Fibroblast of lung (primary cell): ENCODE measurements around the gene TRERF1. TPM values are rescaled to one million over a fixed set of nuclear protein-coding genes. Genes with fewer than 3 reads are reported as not detected.
"Not testable (repeated sequence)": the region's sequence is repeated elsewhere in the genome, so short reads cannot be mapped to it uniquely, and the experiment has no call there.

Experiments used
- DNase-seq, 2 donors: peaks; one replicate each; pipeline versions ENCODE4 v3.0.0 to v3.0.0-alpha.2; 2010; ENCODE audit warnings: low read depth in 2 of 2
- H2AFZ ChIP-seq: 2 replicates; pipeline ENCODE4 v1.5.1; 2012; ENCODE audit warnings: low read length, control low read depth, inconsistent platforms
- H3K27ac ChIP-seq: 2 replicates; pipeline ENCODE4 v1.5.1; 2011; ENCODE audit warnings: low read length, control low read depth; ENCODE audit not compliant: insufficient read depth
- H3K27me3 ChIP-seq: 2 replicates; pipeline ENCODE4 v1.5.1; 2011; ENCODE audit warnings: mild to moderate bottlenecking, low read length; ENCODE audit not compliant: control insufficient read depth, insufficient read depth
- H3K36me3 ChIP-seq: 2 replicates; pipeline ENCODE4 v1.5.1; 2011; ENCODE audit warnings: low read length; ENCODE audit not compliant: control insufficient read depth, insufficient read depth
- H3K4me1 ChIP-seq: 2 replicates; pipeline ENCODE4 v1.5.1; 2011; ENCODE audit warnings: low read length; ENCODE audit not compliant: control insufficient read depth, insufficient read depth; ENCODE audit errors: extremely low read depth
- H3K4me2 ChIP-seq: 2 replicates; pipeline ENCODE4 v1.5.1; 2011; ENCODE audit warnings: low read length, control low read depth; ENCODE audit not compliant: insufficient read depth; ENCODE audit errors: extremely low read depth
- H3K4me3 ChIP-seq, 4 experiments: fragments of 200-600 bp in 1 of 4; sonication (generic) in 1 of 4; replicated peaks in 1 of 4; 2 replicates each; pipeline ENCODE4 v1.5.1; 2011 to 2016; ENCODE audit warnings: low read length in 4 of 4, low read depth in 3 of 4, mild to moderate bottlenecking in 3 of 4, control low read depth in 2 of 4, inconsistent platforms in 1 of 4, mixed read lengths in 1 of 4; ENCODE audit not compliant: insufficient read depth in 1 of 4; ENCODE audit errors: control extremely low read depth in 1 of 4
- H3K79me2 ChIP-seq: 2 replicates; pipeline ENCODE4 v1.5.1; 2012; ENCODE audit warnings: mild to moderate bottlenecking, low read length, inconsistent platforms; ENCODE audit not compliant: control insufficient read depth, insufficient read depth
- H3K9ac ChIP-seq: 2 replicates; pipeline ENCODE4 v1.5.1; 2011; ENCODE audit warnings: mild to moderate bottlenecking, low read length, control low read depth; ENCODE audit not compliant: insufficient read depth
- H3K9me3 ChIP-seq: 2 replicates; pipeline ENCODE4 v1.5.1; 2012; ENCODE audit warnings: low read depth, low read length; ENCODE audit not compliant: control insufficient read depth, insufficient read depth
- H4K20me1 ChIP-seq: 2 replicates; pipeline ENCODE4 v1.5.1; 2011; ENCODE audit warnings: low read length; ENCODE audit not compliant: control insufficient read depth, insufficient read depth; ENCODE audit errors: extremely low read depth
- EZH2 ChIP-seq: IDR thresholded peaks from 2 replicates; pipeline ENCODE4 v1.5.1; 2012; ENCODE audit warnings: low read length, control low read depth, mild to moderate bottlenecking; ENCODE audit errors: missing control alignments
- polyA plus RNA-seq, 2 donors: library from polyadenylated mRNA; depleted of rRNA in 1 of 2; stranded (reverse) in 1 of 2; unstranded in 1 of 2; fragments of >200 nt; gene quantifications; 2 replicates each; pipeline ENCODE4 v1.2.1, GENCODE V29; 2011 to 2012; ENCODE audit warnings: missing spikeins in 1 of 2
- total RNA-seq: library from RNA; depleted of rRNA; stranded (reverse); fragments of >200 nt; gene quantifications from 2 replicates; pipeline ENCODE4 v1.2.1, GENCODE V29; 2014
- TF ChIP-seq, protein P1 (sequence below), 2 donors: IDR thresholded peaks in 1 of 2; conservative IDR thresholded peaks in 1 of 2; 1 replicate in 1 of 2; 2 replicates in 1 of 2; pipeline ENCODE4 v1.5.1; 2011 to 2012; ENCODE audit warnings: low read length in 2 of 2, control low read depth in 1 of 2, inconsistent platforms in 1 of 2, low read depth in 1 of 2, mild to moderate bottlenecking in 1 of 2

Gene TRERF1
- total and polyA plus RNA-seq, 2 donors (not counting 1 experiment from before 2014, with no cell fraction given): 6.3 to 8.3 TPM

DNA sequence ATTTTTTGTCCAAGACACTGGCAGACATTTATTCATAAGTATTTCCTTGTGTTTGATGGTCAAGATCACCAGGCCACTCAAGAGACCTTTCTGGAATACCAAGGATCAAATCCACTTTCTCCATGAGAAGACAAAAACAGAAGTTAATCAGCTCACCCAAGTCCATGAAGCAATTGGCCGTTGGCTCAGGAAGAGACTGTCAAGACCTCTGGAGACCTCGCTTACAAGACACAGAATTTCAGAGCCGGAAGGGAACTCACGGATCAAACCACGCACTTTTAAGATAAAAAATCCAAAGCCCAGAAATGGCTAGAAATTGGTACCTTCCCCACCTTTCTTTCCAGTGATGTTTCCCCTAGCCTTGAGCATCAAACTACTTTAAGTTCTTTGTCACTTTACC is 3.3 kb downstream of the TRERF1 start:
- no peak for DNase-seq
- H3K4me3 ChIP-seq: peak overlapping the region; percentile 33 to 92 (median 83)
- peaks cover 13% of the 10 kb centered on the region for H3K4me1 ChIP-seq
- H3K27ac ChIP-seq: no peak overlapping the region
- H3K27me3 ChIP-seq: no peaks in the 10 kb centered on the region
- no peaks in the 10 kb centered on the region for H3K9me3 ChIP-seq
- H3K79me2 ChIP-seq: peaks cover 79% of the 10 kb centered on the region
- H2AFZ ChIP-seq: no peak overlapping the region
- H3K4me2 ChIP-seq: peak overlapping the region; percentile 84
- H3K36me3 ChIP-seq: no peaks in the 10 kb centered on the region
- H3K9ac ChIP-seq: no peak overlapping the region
- TF ChIP-seq, protein P1, sequence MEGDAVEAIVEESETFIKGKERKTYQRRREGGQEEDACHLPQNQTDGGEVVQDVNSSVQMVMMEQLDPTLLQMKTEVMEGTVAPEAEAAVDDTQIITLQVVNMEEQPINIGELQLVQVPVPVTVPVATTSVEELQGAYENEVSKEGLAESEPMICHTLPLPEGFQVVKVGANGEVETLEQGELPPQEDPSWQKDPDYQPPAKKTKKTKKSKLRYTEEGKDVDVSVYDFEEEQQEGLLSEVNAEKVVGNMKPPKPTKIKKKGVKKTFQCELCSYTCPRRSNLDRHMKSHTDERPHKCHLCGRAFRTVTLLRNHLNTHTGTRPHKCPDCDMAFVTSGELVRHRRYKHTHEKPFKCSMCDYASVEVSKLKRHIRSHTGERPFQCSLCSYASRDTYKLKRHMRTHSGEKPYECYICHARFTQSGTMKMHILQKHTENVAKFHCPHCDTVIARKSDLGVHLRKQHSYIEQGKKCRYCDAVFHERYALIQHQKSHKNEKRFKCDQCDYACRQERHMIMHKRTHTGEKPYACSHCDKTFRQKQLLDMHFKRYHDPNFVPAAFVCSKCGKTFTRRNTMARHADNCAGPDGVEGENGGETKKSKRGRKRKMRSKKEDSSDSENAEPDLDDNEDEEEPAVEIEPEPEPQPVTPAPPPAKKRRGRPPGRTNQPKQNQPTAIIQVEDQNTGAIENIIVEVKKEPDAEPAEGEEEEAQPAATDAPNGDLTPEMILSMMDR (conservative IDR thresholded peaks at IDR 0.05 in 1 of 2, IDR thresholded peaks at IDR 0.05 in 1 of 2; ENCODE audit: low read depth in 1 of 2, low read length in 2 of 2): no peak
- no peak for TF ChIP-seq EZH2
- no peaks in the 10 kb centered on the region for H4K20me1 ChIP-seq

DNA sequence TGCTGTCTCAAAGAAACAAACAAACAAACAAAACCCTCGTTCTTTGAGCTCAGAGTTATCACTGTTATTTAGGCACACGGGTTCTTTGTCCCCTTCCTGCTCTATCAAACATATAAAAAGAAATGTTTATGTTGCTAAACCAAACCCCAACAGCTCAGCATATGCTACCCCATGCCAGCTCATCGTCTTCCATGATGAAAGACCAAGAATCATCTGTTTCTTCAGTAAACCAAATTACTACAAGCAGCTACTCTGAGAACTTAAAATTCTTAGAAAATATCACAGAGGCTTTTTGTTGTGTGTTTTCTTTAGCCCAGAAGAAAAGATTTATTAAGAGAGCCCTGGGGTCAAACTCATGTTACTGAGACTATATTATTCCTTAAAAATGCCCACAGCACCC is 4.7 kb downstream of the TRERF1 start:
- Histone ChIP-seq H3K27me3 (no peaks in the 10 kb centered on the region), H2AFZ (no peak overlapping the region), H3K79me2 (peaks cover 92% of the 10 kb centered on the region), H3K27ac (no peak overlapping the region), H3K36me3 (no peaks in the 10 kb centered on the region), H3K9me3 (no peaks in the 10 kb centered on the region), H4K20me1 (no peaks in the 10 kb centered on the region), H3K4me2 (no peak overlapping the region), H3K9ac (no peak overlapping the region), H3K4me3 (no peak overlapping the region), H3K4me1 (peaks cover 18% of the 10 kb centered on the region)
- no peak for DNase-seq
- TF ChIP-seq, protein P1 (conservative IDR thresholded peaks at IDR 0.05 in 1 of 2, IDR thresholded peaks at IDR 0.05 in 1 of 2; ENCODE audit: low read depth in 1 of 2, low read length in 2 of 2): no peak
- TF ChIP-seq EZH2: no peak

DNA sequence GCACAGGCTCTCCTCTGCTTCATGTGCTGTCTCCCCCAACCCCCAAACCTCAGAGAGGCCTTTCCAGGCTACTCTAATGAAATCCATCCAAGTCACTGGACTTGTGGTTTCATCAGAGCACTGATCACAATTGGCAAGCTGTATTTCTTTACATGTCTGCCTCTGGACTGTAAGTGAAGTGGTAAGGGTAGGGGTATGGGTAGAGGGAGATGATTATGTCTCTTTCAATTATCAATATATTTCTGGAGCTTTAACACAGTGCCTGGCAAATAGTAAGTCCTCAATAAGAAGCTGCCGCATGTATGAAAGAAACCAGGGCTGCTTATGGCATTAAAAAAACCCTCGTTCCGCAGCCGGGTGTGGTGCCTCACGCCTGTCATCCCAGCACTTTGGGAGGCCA is 5.4 kb downstream of the TRERF1 start:
- H2AFZ ChIP-seq: no peak overlapping the region
- H3K4me2 ChIP-seq: no peak overlapping the region
- H3K27ac ChIP-seq: no peak overlapping the region
- no peak overlapping the region for H3K9ac ChIP-seq
- H4K20me1 ChIP-seq: no peaks in the 10 kb centered on the region
- no peak for DNase-seq
- TF ChIP-seq, protein P1 (conservative IDR thresholded peaks at IDR 0.05 in 1 of 2, IDR thresholded peaks at IDR 0.05 in 1 of 2; ENCODE audit: low read depth in 1 of 2, low read length in 2 of 2): no peak
- no peak for TF ChIP-seq EZH2
- no peak overlapping the region for H3K4me3 ChIP-seq
- peaks cover 98% of the 10 kb centered on the region for H3K79me2 ChIP-seq
- H3K36me3 ChIP-seq: no peaks in the 10 kb centered on the region
- H3K4me1 ChIP-seq: peaks cover 20% of the 10 kb centered on the region
- no peaks in the 10 kb centered on the region for H3K27me3 ChIP-seq
- no peaks in the 10 kb centered on the region for H3K9me3 ChIP-seq

DNA sequence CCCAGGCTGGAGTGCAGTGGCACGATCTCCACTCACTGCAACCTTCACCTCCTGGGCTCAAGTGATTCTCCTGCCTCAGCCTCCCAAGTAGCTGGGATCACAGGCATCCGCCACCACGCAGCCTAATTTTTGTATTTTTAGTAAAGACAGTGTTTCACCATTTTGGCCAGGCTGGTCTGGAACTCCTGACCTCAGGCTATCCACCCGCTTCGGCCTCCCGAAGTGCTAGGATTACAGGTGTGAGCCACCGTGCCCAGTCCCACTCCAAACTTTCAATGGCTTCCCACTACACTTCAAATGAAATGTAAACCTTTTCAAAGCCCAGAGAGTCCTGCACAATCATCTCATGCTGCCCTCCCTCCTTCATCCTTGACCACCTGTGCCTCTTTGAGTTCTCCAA is 5.8 kb downstream of the TRERF1 start:
- not testable (repeated sequence) for H3K27me3 ChIP-seq, H3K27ac ChIP-seq, H3K9me3 ChIP-seq, DNase-seq, H2AFZ ChIP-seq, H3K9ac ChIP-seq, H3K36me3 ChIP-seq, H3K4me3 ChIP-seq, H3K4me2 ChIP-seq, H4K20me1 ChIP-seq
- Histone ChIP-seq H3K79me2 (peaks cover 95% of the 10 kb centered on the region), H3K4me1 (peaks cover 20% of the 10 kb centered on the region)
